GM18508 (cell line): ENCODE results near the gene TTC21B.
"Not testable (repeated sequence)": the region's sequence is repeated elsewhere in the genome, so short reads cannot be mapped to it uniquely, and the experiment has no call there.

Experiments used
- ATAC-seq: cut with Tn5 transposase; IDR thresholded peaks from one replicate; pipeline ENCODE4 v1.9.1; 2021; ENCODE audit warnings: moderate number of reproducible peaks; ENCODE audit not compliant: insufficient read depth, unreplicated experiment

TTC21B gene

GRCh38 chr2:165953655-165954606 is at the start of gene TTC21B:
TTC21B (minus strand) TSS chr2:165953776; CDS start chr2:165953705, 71 bp downstream.
- peak; percentile 84 for ATAC-seq

GRCh38 chr2:166000401-166000800 is 46.8 kb upstream of the TTC21B start:
- no peak for ATAC-seq

- ATAC-seq, result no peak
These were observed 37.3 kb upstream of the TTC21B start for GRCh38 chr2:165990846-165991245.

- no peak for ATAC-seq
These were observed 36.3 kb upstream of the TTC21B start for GRCh38 chr2:165989851-165990250.

GRCh38 chr2:165985120-165985519 is 31.5 kb upstream of the TTC21B start:
- ATAC-seq, result no peak

- ATAC-seq, result not testable (repeated sequence)
These were observed 18.6 kb upstream of the TTC21B start for GRCh38 chr2:165972161-165972560.

- no peak for ATAC-seq
These were observed 17.1 kb upstream of the TTC21B start for GRCh38 chr2:165970663-165971062.

- no peak for ATAC-seq
These were observed 15.7 kb upstream of the TTC21B start for GRCh38 chr2:165969227-165969626.

GRCh38 chr2:165967746-165968145 is 14.2 kb upstream of the TTC21B start:
- ATAC-seq, result no peak

- no peak for ATAC-seq
These were observed 8.2 kb upstream of the TTC21B start for GRCh38 chr2:165961818-165962217.

GRCh38 chr2:165959371-165959770 is 5.8 kb upstream of the TTC21B start:
- ATAC-seq, result no peak

- no peak for ATAC-seq
These were observed 4.9 kb upstream of the TTC21B start for GRCh38 chr2:165958313-165958960.

GRCh38 chr2:165957030-165957675 is 3.6 kb upstream of the TTC21B start:
- no peak for ATAC-seq

GRCh38 chr2:165953306-165953654 is 296 bp downstream of the TTC21B start:
- ATAC-seq, result peak; percentile 2

GRCh38 chr2:165952741-165953211 is 800 bp downstream of the TTC21B start:
- no peak for ATAC-seq

GRCh38 chr2:165952085-165952484 is 1.5 kb downstream of the TTC21B start:
- ATAC-seq, result no peak

GRCh38 chr2:165950438-165950837 is 3.1 kb downstream of the TTC21B start:
- ATAC-seq, result no peak

- ATAC-seq, result no peak
These were observed 11.7 kb downstream of the TTC21B start for GRCh38 chr2:165941827-165942226.

- no peak for ATAC-seq
These were observed 15.3 kb downstream of the TTC21B start for GRCh38 chr2:165938237-165938636.

GRCh38 chr2:165933211-165933910 is 20.2 kb downstream of the TTC21B start:
- ATAC-seq, result no peak
